RWPE2 (cell line): ENCODE results near the gene MAPK1.
"Not testable (repeated sequence)": the region's sequence is repeated elsewhere in the genome, so short reads cannot be mapped to it uniquely, and the experiment has no call there.

Experiments used
- ATAC-seq: fragments of 200-7000 bp; cut with Tn5 transposase; 3 replicates; pipeline ENCODE4 v1.9.1; 2021; ENCODE audit warnings: low read depth
- DNase-seq: peaks from one replicate; pipeline ENCODE4 v3.0.0-alpha.2; 2020; ENCODE audit warnings: low spot score
- H3K27ac ChIP-seq: fragments of 450-650 bp; 2 replicates; pipeline ENCODE4 v1.5.1; 2017; ENCODE audit warnings: mild to moderate bottlenecking; ENCODE audit not compliant: poor library complexity, severe bottlenecking
- H3K27me3 ChIP-seq: fragments of 250-450 bp; sonication (Bioruptor Pico); 2 replicates; pipeline ENCODE4 v1.5.1; 2021; ENCODE audit warnings: mild to moderate bottlenecking, moderate library complexity; ENCODE audit not compliant: insufficient read depth, poor library complexity, severe bottlenecking
- H3K36me3 ChIP-seq: fragments of 250-450 bp; sonication (Bioruptor Pico); 2 replicates; pipeline ENCODE4 v1.5.1; 2020; ENCODE audit warnings: low read depth, mild to moderate bottlenecking, moderate library complexity
- H3K4me1 ChIP-seq: fragments of 250-450 bp; sonication (Bioruptor Pico); 2 replicates; pipeline ENCODE4 v1.5.1; 2021; ENCODE audit warnings: mild to moderate bottlenecking, moderate library complexity; ENCODE audit not compliant: insufficient read depth, poor library complexity, severe bottlenecking
- H3K4me3 ChIP-seq: fragments of 250-450 bp; sonication (Bioruptor Pico); 2 replicates; pipeline ENCODE4 v1.5.1; 2021; ENCODE audit warnings: mild to moderate bottlenecking, moderate library complexity; ENCODE audit not compliant: severe bottlenecking
- H3K9me3 ChIP-seq: fragments of 250-450 bp; sonication (Bioruptor Pico); 2 replicates; pipeline ENCODE4 v1.5.1; 2021; ENCODE audit warnings: mild to moderate bottlenecking, moderate library complexity; ENCODE audit not compliant: severe bottlenecking
- CTCF ChIP-seq: fragments of 450-650 bp; IDR thresholded peaks from one replicate; pipeline ENCODE4 v1.5.1; 2017; ENCODE audit warnings: mild to moderate bottlenecking, moderate library complexity; ENCODE audit not compliant: poor library complexity, severe bottlenecking

The MAPK1 gene

GRCh38 chr22:21889251-21889990, 22.0 kb upstream of the MAPK1 start:
- no peaks in the 10 kb centered on the region for H3K4me1 ChIP-seq
- H3K4me3 ChIP-seq, result no peak overlapping the region
- no peaks in the 10 kb centered on the region for H3K9me3 ChIP-seq
- no peak for TF ChIP-seq CTCF
- H3K36me3 ChIP-seq, result no peaks in the 10 kb centered on the region
- no peaks in the 10 kb centered on the region for H3K27me3 ChIP-seq
- ATAC-seq, result no peak
- no peak for DNase-seq
- no peak overlapping the region for H3K27ac ChIP-seq

GRCh38 chr22:21887841-21888240, 20.4 kb upstream of the MAPK1 start:
- Histone ChIP-seq H3K27me3 (no peaks in the 10 kb centered on the region), H3K27ac (no peak overlapping the region), H3K9me3 (no peaks in the 10 kb centered on the region), H3K4me1 (no peaks in the 10 kb centered on the region), H3K4me3 (no peak overlapping the region), H3K36me3 (no peaks in the 10 kb centered on the region)
- ATAC-seq (no peak), DNase-seq (no peak)
- TF ChIP-seq CTCF, result no peak

- ATAC-seq, result not testable (repeated sequence)
Observed at GRCh38 chr22:21883930-21884329, 16.5 kb upstream of the MAPK1 start.

GRCh38 chr22:21882754-21883333, 15.4 kb upstream of the MAPK1 start:
- not testable (repeated sequence) for H3K27ac ChIP-seq, H3K36me3 ChIP-seq, ATAC-seq, DNase-seq, H3K9me3 ChIP-seq, H3K4me1 ChIP-seq, H3K4me3 ChIP-seq, H3K27me3 ChIP-seq

More at GRCh38 chr22:21883930-21884329, 16.5 kb upstream of the MAPK1 start:
- H3K27me3 ChIP-seq, H3K36me3 ChIP-seq, H3K4me1 ChIP-seq, DNase-seq, H3K9me3 ChIP-seq, H3K27ac ChIP-seq, H3K4me3 ChIP-seq: not testable (repeated sequence)

GRCh38 chr22:21881841-21882753, 14.7 kb upstream of the MAPK1 start:
- no peak overlapping the region for H3K27ac ChIP-seq
- no peak for ATAC-seq
- no peak for DNase-seq
- TF ChIP-seq CTCF, result no peak
- no peaks in the 10 kb centered on the region for H3K9me3 ChIP-seq
- H3K4me3 ChIP-seq, result no peak overlapping the region
- H3K27me3 ChIP-seq, result no peaks in the 10 kb centered on the region
- H3K36me3 ChIP-seq, result no peaks in the 10 kb centered on the region
- no peaks in the 10 kb centered on the region for H3K4me1 ChIP-seq
